ENCODE results near the gene VEGFC.

GRCh38 chr4:176752191-176752749 lies 40.5 kb downstream of the VEGFC start:
- TF ChIP-seq CTCF (conservative IDR thresholded peaks at IDR 0.05 in 1 of 2, IDR thresholded peaks at IDR 0.05 in 1 of 2; ENCODE audit: extremely low read depth in 1 of 2, insufficient read depth in 1 of 2, low read depth in 1 of 2, low read length in 2 of 2) (no peak), EZH2 (IDR thresholded peaks at IDR 0.05; ENCODE audit: borderline replicate concordance, low read length) (no peak)

Data from mammary epithelial cell (primary cell).